T-helper 2 cell (primary cell): ENCODE results near the gene TMEM266.

Experiments
- DNase-seq, 5 experiments: peaks; one replicate each; pipeline versions ENCODE4 v3.0.0 to v3.0.0-alpha.2; 2012 to 2022

TMEM266 gene

DNA sequence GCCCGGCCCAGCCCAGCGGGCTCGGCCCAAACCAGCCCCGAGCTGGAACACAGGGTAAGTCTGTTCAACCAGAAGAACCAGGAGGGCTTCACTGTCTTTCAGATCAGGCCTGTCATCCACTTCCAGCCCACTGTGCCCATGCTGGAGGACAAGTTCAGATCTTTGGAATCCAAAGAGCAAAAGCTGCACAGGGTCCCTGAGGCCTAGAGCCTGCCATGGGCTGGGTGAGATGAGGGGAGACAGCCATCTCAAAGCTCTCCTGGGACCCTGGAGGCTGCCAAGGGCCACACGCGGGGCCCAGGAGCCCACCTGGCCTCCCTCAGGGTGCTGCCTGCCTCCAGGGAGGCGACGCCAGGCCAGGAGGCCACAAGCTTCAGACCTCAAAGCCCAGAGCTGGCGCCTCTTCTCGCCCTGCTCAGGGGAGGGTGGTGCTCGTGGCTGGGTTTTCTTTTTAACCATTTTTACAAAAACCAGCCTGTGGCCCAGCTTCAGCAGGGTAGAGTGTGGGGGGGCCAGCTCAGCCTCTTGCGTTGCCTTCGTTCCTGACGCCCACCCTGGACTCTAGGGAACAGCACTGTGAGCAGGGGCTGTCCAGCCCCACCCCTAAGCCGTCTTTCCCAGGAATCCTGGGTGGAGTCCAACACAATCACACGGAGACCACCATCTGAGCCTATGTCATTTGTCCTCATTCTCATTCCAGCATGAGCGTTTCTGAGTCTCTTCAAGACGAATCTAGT is 144.5 kb downstream of the TMEM266 start:
- no peak for DNase-seq

DNA sequence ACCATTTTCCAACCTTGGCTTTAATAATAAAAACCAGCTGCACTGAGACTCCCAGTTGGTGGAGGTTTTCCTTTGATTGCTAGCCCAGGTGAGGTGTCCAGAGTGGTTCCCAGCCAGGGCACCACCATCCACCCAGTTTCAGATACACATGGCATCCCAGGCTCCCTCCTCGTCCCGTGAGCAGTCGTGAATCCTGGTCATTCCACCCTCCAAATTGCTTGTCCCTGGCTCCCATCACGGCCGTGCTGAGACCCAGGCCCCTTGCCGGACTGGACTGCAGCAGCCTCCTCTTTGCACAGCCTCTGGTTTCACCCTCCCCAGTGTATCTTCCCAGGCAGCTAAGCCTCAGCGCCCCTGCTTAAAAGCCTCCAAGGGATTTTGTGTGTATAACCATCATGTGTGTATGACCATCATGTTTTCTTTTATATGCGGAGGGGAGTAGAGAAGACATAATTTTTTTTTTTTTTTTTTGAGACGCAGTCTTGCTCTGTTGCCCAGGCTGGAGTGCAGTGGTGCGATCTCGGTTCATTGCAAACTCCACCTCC is 145.2 kb downstream of the TMEM266 start:
- no peak for DNase-seq

DNA sequence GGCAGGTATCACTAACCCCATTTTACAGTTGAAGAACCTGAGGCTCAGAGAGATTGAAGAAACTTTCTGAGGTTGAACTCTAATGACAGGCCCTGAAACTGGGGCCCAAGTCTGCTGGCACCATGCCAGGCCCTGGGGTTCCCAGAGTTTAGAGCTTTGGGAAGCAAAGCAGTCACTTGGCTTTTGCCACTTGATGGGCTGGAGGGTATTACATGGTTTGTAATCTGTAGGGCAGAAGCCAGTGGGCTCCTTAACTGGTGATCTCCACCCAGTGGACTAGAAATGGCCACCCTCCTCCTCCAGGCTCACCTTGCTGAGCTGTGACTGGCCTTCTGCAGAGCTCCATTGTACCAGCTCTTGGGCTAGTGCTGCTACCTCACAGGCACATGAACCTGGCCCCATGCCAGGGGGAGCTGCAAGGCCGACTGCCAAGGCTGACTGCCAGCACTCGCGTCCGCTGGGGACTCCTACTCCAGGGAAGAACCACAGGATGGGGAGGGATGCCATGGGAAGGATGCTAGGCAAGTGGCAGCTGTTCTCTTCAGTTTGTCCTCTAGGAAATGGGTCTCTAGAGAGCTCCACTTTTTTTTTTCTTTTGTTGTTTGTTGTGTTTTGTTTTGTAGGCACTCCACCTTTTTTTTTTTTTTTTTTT is 146.7 kb downstream of the TMEM266 start:
- no peak for DNase-seq

DNA sequence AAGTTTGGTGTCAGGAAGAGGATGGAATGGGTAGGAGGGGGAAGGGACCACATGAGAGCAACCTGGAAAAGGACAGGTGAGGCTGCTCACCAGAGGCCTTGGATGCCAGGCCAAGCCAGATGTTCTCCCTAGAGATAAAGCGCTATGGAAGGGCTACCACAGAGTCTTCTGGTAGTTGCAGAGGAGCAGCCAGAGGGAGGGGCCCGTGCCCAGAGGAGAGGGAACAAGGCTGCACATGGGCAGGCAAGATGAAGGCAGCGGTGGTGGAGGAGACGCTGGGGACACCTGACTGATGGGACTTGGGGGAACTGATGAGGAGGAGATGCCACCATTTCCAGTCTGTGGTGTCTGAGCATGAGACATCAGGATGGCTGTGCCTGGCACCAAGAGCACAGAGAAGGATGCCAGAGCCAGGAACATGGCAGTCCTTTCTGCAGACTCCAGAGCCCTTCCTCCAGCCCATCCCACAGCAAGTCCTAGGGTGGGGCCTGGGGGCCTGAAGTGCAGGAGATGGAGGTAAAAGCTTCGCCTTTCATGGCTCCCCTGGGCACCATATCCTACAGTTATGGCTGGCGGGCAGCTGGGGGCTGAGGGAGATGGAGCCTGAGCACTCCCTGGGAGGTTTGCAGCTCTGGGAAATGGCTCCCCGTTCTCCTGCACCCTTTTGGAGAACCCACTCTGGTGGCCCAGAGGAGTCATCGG is 148.4 kb downstream of the TMEM266 start:
- DNase-seq = no peak

DNA sequence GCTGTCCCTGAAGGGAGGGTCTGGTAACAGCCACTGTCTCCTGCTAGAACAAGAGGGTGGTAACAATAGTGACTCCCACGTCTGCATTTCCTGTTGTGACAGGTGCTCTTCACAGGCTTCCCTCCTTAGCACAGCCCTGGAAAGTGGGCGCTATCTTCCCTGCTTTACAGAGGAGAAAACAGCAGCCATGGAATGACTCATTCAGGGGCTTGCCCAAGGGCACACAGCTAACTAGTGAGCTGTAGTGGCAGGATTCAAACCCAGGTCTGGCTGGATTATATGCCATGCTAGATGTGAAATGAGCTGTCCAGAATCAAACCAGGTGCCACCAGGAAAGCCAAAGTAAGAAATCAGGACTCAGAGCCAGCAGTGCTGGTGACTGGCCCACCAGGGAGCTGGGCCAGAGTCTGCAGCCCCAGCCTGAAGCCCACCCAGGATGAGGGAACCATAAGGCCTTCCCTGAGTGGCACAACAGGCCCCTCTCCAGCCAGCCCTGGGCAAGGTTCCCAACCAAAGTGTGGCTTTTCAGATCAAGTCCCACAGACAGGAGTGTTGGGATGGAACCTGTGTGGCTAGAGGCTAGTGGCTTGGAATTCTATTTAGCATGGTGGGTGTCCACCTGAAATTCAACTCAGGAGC is 149.1 kb downstream of the TMEM266 start:
- no peak for DNase-seq

DNA sequence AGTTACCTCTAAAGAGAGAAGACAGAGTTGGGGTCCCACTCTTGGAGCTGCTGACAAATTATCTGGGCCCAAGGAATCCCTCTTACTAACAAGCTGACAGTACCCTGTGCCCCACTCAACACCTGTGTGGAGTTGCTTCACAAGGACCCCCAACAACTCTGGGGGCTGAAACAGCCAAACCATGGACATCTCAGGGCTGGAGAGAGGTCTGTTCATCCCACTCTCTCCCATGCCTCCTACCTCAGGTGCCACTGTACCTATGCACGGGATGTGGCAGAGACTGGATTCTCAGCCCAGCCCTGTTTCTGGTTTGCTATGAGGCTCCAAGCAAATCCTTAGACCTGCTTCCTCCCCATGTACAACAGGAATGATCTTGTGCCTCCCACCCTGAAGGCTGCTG is 149.7 kb downstream of the TMEM266 start:
- DNase-seq = no peak

DNA sequence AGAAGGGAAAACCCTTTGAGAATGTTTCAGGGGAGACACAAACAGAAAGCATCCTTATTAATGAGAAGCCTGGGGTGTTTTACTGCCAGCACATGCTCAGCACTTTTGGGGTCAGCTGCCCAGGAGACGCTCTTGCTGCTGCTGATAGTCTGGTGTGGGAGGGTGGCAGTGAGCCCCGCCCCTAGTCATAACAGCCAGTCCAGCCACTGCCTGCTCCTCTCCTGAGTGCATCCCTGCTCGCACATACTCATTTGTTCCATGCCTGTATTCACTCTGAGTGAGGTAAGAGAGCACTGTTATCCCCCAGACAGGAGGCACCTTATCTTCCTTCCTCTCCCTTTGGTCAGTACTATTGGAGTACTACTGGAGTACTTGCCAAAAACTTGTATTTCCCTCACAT is 150.2 kb downstream of the TMEM266 start:
- no peak for DNase-seq

DNA sequence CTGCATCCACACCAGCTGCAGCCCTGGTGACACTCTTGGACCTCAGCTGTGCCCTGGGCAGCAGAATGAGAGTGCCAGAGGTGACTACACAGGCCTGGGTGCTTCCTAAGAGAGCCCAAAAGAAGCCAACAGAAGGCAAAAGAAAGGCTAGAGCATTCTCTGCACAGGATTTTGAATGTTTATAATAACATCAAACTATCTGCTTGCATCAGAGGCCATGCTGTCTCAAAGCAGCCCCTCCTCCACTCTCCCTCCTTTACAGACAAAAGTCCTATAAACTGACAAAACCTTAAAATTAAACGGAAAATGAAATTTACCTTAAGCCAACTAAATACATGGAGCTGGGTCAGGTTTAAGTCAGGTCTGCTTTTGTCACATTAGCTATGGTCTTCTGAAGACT is 155.8 kb downstream of the TMEM266 start:
- no peak for DNase-seq

DNA sequence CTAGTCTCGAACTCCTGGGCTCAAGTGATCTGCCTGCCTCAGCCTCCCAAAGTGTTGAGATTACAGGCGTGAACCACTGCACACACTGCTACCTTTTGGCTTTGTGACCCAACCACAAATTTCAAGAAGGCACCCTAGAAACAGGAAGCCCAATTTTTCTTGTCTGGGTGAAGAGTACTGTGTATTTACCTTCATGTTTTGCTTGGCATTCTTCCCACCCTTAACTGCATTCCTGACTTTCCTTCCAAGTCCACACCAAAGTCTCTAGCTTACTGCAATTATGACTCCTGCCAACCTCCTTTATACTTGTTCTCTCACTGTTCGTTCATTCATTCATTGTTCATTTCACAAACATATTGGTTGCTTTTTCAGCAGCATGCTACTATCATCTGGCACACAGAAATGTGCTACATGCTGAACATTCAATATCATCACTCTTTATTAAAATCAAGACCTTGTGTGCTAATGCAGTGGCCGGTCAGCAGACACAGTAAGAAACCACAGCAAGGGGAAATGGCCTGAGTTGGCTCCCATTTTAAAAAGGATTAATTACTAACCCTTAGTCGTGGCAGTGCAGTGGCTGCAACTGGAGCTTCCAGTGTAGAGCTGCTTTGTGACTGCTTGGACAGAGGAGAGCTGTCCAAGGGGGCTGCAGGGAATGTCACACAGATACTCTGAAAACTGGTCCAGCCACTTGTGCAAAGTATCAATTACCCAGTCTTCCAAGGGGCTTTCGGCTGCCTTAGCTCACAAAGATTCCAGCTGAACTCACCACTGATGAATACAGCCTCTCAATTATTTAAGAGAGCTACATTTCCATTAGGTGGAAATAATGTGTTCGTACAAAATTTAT is 157.5 kb downstream of the TMEM266 start:
- peak in 1 of 5 experiments; percentile 34 for DNase-seq

DNA sequence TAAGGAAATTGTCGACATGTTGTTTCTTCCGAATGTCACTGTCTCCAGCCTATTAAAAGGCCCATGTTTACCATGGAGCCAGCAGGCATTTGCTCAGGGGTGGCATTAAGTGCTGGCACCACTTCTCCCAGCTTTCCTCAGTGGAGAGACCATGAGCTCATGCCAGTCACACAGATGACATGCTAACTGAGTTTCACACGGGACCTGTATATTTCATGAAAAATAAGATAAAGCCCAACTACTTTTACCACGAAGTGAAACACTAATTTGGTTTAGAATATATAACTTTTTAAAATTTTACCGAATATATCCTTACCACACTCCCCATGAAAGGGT is 158.1 kb downstream of the TMEM266 start:
- no peak for DNase-seq

DNA sequence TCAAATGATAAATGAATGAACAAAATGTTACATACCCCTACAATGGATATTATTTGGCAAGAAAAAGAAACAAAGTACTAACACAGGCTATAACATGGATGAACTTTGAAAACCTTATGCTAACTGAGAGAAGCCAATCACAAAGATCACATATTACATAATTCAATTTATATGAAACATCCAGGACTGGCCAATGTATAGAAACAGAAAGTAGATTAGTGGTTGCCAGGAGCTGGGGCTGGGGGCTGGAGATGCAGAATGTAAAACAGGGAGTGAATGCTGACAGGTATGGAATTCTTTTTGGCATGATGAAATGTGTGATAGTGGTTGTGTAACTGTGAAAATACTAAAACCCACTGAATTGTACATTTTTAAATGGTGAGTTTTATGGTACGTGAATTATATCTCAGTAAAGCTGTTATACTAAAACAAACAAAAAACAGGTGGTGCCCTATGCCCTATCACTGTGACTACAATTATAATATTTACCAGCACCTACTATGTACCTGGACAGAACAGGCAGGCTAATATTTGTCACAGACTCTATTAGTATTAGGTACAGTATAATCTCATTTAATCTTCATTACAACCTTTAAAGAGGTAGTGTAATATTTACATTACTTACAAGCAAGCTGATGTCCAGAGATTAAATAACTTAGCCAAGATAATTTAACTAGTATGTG is 161.4 kb downstream of the TMEM266 start:
- DNase-seq = no peak

DNA sequence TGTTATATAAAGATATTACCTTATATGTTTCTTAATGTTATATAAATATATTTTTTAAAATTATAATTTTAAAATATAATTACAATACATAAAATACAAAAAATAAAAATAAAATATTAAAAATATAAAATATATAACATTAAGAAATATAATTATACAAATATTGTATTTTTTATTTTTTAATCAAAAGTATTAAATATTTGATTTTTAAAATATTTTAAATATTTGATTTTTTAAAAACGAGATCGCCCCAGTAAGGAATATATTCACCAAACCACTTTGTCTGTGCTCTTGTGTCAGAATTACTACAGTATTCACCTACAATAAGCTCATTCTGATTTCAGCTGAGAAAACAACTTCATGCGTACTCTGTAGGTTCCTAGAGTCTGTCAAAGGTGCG is 162.4 kb downstream of the TMEM266 start:
- no peak for DNase-seq

DNA sequence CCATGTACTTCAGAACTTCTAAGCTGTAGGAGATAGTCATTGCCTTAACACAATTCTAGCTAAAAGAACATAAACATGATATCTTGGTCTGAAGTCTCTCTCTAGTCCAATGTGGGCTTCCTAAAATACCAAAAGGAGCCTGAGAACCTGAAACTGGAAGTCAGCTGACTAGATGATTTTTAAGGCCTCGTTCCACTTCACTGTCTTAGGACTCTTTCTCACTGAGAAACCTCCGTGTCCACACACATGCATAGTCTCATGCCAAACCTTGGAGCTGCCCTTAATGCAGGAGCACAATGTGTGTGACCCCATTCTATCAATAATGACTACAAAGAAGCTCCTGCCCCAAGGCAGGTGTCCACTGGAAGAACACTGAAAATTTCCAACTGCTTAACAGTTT is 163.7 kb downstream of the TMEM266 start:
- DNase-seq = no peak

DNA sequence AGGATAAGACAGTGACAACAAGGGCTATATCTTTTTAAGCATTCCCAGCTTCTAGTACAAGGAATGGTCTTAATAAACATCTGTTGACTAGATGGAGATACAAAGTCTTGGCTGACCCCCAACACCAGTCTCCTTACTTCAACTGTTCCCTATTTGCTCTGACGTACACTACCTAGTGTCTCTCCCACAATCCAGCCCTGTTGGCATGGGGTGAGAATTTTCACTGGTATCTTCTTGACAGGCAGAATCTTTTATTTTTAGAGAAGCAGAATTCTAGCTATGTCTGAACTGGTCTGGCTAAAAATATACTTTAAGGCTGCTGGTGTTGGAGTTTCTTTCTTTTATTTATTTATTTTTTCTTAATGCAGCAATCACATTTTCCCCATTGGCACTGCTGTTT is 169.5 kb downstream of the TMEM266 start:
- no peak for DNase-seq

DNA sequence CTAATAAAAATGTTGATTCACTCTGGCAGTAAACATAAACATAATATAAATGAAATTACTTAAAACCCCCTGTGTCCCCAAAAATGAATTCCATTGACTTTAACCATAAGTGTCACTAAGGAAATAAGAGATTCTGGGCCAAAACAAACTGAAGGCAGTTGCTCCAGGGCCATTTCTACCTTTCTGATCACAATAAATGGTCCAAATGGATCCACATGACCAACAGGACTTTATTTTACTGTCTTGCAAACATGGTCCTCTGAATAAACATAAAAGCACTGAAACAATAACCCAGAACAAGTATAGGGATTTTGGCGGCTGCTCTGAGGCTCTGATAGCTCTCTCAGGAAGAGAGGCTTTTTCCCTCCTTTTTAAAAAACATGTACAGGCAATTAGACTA is 174.1 kb downstream of the TMEM266 start:
- no peak for DNase-seq

DNA sequence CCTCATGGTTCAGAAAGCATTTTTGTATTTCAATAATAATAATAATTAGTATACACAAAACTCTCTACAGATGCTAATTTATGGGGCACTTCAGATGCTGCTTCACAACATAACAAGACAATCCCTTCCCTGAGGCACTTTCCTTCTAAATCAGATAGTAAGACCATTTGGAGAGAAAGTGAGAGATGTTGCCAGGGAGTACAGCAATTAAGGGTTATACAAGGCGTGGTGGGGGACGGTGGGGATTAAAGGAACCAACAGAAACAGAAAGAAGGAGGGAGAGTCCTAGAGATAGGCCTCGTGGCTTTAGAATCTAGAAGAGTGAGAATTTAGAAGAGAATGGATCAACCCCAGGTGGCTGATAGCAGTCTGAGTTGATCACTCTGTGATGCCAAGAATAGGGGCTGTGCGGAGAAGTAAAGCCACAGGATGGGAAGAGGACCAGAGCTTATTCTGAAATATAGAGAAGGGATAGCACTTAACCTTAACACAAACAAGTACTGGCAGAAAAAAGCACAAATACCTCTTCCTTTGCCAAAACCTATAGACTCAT is 174.6 kb downstream of the TMEM266 start:
- DNase-seq = no peak

DNA sequence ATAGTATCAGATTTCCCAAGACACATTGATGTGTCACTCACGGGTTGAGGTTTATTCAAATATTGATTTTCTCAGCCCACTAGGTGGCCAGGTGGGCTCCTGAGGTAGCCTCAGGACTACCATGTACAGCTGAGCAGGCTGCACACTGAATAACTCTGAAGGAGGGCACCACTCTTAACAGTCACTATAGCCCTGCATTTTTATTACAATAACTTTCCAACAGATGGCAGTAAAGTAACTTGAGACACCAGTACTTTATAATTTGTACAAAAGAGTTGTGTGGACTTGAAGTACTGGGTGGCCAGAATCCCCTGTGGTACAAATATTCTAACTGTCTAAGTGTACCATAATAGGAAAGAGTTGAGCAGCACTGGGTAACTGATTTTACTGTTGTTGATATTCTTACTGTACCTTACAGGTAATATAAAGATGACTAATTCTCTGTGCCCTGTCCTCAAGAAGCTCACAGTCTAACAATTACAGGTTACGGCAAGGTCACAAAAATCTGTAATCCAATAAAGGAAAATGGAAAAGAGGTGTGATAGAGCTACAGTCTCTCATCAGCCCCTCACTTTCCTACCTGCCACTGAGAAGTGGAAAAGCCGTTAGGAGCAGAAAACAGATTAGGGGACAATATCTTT is 175.5 kb downstream of the TMEM266 start:
- DNase-seq = peak in 2 of 5 experiments; percentile 7 to 55

DNA sequence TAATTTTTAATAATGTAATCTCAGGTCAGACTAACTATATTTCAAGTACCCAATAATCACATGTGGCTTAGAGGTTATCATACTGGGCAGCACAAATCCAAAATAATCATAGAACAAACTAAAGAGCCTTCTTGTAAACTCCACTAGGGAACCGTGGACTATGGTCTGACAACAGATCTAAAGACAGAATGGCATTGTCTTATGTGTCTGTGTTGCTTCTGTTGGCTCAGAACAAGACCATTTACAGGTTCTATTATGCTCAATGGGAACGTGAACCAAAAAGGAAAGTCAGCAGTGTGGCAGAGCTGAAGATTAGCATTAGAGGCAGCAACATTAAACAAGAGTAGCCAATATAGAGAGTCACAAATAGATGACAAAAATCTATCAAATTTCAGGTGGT is 176.6 kb downstream of the TMEM266 start:
- no peak for DNase-seq

DNA sequence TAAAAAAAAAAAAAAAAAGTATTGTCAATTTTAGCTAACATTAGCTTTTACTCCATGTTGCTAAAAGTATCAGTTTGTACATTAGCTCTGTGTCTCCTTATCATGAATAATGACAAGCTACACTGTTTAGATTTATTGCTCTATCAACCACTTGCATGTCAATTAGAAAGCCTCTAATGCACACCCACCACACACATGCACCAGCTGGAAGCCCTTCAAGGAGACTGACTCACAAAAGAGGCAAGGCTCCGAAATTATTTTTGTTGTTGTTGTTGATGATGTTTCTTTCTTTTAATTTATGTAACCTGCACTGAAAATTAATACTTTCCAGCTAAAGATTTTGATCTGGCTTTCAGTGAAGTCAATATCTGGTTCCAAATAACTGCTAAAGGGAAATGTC is 180.0 kb downstream of the TMEM266 start:
- no peak for DNase-seq

DNA sequence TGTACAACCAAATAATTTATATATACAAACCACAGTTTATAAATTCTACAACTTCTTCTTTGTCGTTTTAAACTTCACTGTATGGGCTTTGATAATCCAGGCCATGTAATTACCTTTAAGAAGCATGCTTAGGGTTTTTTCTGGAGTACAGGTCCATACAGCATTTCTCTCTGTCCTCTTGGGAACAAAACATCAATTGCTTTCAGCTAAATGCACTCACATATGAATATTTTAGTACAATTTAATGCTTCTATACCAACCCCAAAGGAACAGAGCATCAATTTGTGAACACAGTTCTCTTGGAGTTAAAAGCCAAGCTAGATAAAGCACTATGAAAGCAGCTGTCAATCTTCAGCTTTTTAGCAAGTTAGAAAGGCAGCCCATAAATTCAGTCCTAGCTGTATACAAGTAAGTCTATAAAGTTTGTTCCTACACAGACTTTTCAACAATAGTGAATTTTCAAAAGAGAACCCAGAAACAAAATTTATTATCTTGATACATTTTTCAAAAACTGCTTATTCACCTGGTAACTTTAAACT is 185.4 kb downstream of the TMEM266 start:
- DNase-seq = no peak

DNA sequence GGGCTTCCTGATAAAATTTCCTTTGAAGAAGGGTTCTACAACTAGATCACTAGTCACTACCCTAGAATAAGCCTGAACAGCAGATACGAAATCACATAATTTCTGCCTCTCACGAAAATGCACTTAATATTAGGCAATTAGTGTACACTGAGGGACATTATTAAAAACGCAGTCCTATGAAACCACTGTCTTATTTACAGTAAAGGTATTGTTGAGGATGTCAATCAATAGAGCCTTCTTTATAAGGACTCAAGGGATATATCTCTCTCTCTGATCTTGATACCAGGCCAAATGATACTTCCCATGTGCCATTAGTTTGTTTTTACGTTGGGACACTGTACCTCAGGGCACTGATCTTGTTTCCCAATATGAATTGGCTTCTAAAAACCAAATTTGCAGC is 191.9 kb downstream of the TMEM266 start:
- no peak for DNase-seq
